Osteoblast (primary cell): ENCODE data around the gene GRID1. TPM values are rescaled to one million over a fixed set of nuclear protein-coding genes. Genes with fewer than 3 reads are reported as not detected.

Source experiments
- DNase-seq: peaks from one replicate; pipeline ENCODE4 v3.0.0; 2011; ENCODE audit warnings: low spot score, mixed read lengths; ENCODE audit not compliant: insufficient read length; ENCODE audit errors: missing footprints
- H2AFZ ChIP-seq: 2 replicates; pipeline ENCODE4 v1.6.0; 2011; ENCODE audit warnings: mild to moderate bottlenecking, low read length
- H3K27ac ChIP-seq: 2 replicates; pipeline ENCODE4 v1.5.1; 2011; ENCODE audit warnings: mild to moderate bottlenecking, low read depth, low read length, moderate library complexity
- H3K27me3 ChIP-seq: 2 replicates; pipeline ENCODE4 v1.6.0; 2012; ENCODE audit warnings: mild to moderate bottlenecking, control low read depth, inconsistent platforms, low read length, moderate library complexity; ENCODE audit not compliant: insufficient read depth
- H3K36me3 ChIP-seq: 2 replicates; pipeline ENCODE4 v1.5.1; 2011; ENCODE audit warnings: mild to moderate bottlenecking, low read length, control low read depth, moderate library complexity; ENCODE audit not compliant: insufficient read depth
- H3K4me1 ChIP-seq: 2 replicates; pipeline ENCODE4 v1.5.1; 2011; ENCODE audit warnings: mild to moderate bottlenecking, low read length, control low read depth, moderate library complexity; ENCODE audit not compliant: insufficient read depth
- H3K4me2 ChIP-seq: 2 replicates; pipeline ENCODE4 v1.6.0; 2011; ENCODE audit warnings: mild to moderate bottlenecking, low read length; ENCODE audit not compliant: insufficient read depth
- H3K4me3 ChIP-seq: fragments of 200-600 bp; sonication (generic); 3 replicates; pipeline ENCODE4 v1.5.1; 2012; ENCODE audit warnings: mild to moderate bottlenecking, low read length, inconsistent platforms; ENCODE audit not compliant: insufficient read depth
- H3K79me2 ChIP-seq: 2 replicates; pipeline ENCODE4 v1.6.0; 2012; ENCODE audit warnings: mild to moderate bottlenecking, low read length, control low read depth, inconsistent platforms; ENCODE audit not compliant: insufficient read depth
- H3K9me3 ChIP-seq: 2 replicates; pipeline ENCODE4 v1.5.1; 2011; ENCODE audit warnings: low read depth, low read length, control low read depth
- H4K20me1 ChIP-seq: 2 replicates; pipeline ENCODE4 v1.6.0; 2012; ENCODE audit warnings: mild to moderate bottlenecking, low read length, control low read depth; ENCODE audit not compliant: insufficient read depth
- CTCF ChIP-seq: IDR thresholded peaks from 2 replicates; pipeline ENCODE4 v1.5.1; 2011; ENCODE audit warnings: mild to moderate bottlenecking, low read depth, low read length, moderate library complexity; ENCODE audit errors: extremely low read depth
- total RNA-seq: library from RNA; depleted of rRNA; stranded (reverse); fragments of >200 nt; gene quantifications from 2 replicates; pipeline ENCODE4 v1.2.3, GENCODE V29; 2012

The GRID1 gene
- total RNA-seq, 1 donor: not detected

GRCh38 chr10:86164960-86165630 is 201.5 kb downstream of the GRID1 start:
- Histone ChIP-seq H3K27ac (no peak overlapping the region), H2AFZ (no peak overlapping the region)

GRCh38 chr10:86164174-86164774 is 202.3 kb downstream of the GRID1 start:
- Histone ChIP-seq H3K27me3 (no peaks in the 10 kb centered on the region), H3K4me2 (no peak overlapping the region)

More at GRCh38 chr10:86164960-86165630, 201.5 kb downstream of the GRID1 start:
- no peaks in the 10 kb centered on the region for H3K27me3 ChIP-seq
- no peak overlapping the region for H3K4me3 ChIP-seq
- TF ChIP-seq CTCF: no peak
- H3K9me3 ChIP-seq: no peaks in the 10 kb centered on the region
- no peaks in the 10 kb centered on the region for H4K20me1 ChIP-seq
- no peaks in the 10 kb centered on the region for H3K79me2 ChIP-seq
- no peak for DNase-seq
- H3K36me3 ChIP-seq: no peaks in the 10 kb centered on the region
- no peak overlapping the region for H3K4me2 ChIP-seq
- H3K4me1 ChIP-seq: no peaks in the 10 kb centered on the region

GRCh38 chr10:86163522-86164173 is 202.9 kb downstream of the GRID1 start:
- Histone ChIP-seq H3K4me1 (no peaks in the 10 kb centered on the region), H3K79me2 (no peaks in the 10 kb centered on the region), H3K4me3 (no peak overlapping the region), H3K27me3 (no peaks in the 10 kb centered on the region), H2AFZ (no peak overlapping the region), H3K36me3 (no peaks in the 10 kb centered on the region), H3K9me3 (no peaks in the 10 kb centered on the region), H4K20me1 (no peaks in the 10 kb centered on the region), H3K27ac (no peak overlapping the region), H3K4me2 (no peak overlapping the region)
- DNase-seq: no peak
- no peak for TF ChIP-seq CTCF

More at GRCh38 chr10:86164174-86164774, 202.3 kb downstream of the GRID1 start:
- Histone ChIP-seq H4K20me1 (no peaks in the 10 kb centered on the region), H3K79me2 (no peaks in the 10 kb centered on the region), H3K36me3 (no peaks in the 10 kb centered on the region), H2AFZ (no peak overlapping the region), H3K9me3 (no peaks in the 10 kb centered on the region), H3K4me3 (no peak overlapping the region), H3K27ac (no peak overlapping the region), H3K4me1 (no peaks in the 10 kb centered on the region)
- no peak for DNase-seq
- no peak for TF ChIP-seq CTCF
